K562 (cell line): ENCODE measurements around the gene TNK2. TPM values are rescaled to one million over a fixed set of nuclear protein-coding genes. Genes with fewer than 3 reads are reported as not detected.

Source experiments
- CEBPZ ChIP-seq: fragments of 150-350 bp; IDR thresholded peaks from 2 replicates; pipeline ENCODE4 v1.6.1; 2014; ENCODE audit warnings: low read depth, mild to moderate bottlenecking, low read length, borderline replicate concordance
- HINFP ChIP-seq: fragments of 450-650 bp; conservative IDR thresholded peaks from 2 replicates; pipeline ENCODE4 v1.6.1; 2016; ENCODE audit warnings: missing genetic modification characterization, low read depth, mild to moderate bottlenecking, control low read depth, missing compliant biosample characterization
- IFI16 ChIP-seq: fragments of 250-450 bp; sonication (Bioruptor Pico); IDR thresholded peaks from 2 replicates; pipeline ENCODE4 v2.1.2; 2022; ENCODE audit warnings: mild to moderate bottlenecking, inconsistent platforms
- KLF10 ChIP-seq: fragments of 250-450 bp; sonication (Bioruptor Pico); IDR thresholded peaks from 2 replicates; pipeline ENCODE4 v1.6.1; 2021; ENCODE audit warnings: matching md5 sums
- MAFK ChIP-seq: IDR thresholded peaks from 2 replicates; pipeline ENCODE4 v1.6.1; 2011; ENCODE audit warnings: low read length, improper control_type of control experiment
- MED1 ChIP-seq: sonication (generic); formaldehyde crosslinking; IDR thresholded peaks from 2 replicates; pipeline ENCODE4 v1.8.1; 2023; ENCODE audit warnings: missing genetic modification reagents, borderline replicate concordance
- NBN ChIP-seq: fragments of 450-650 bp; IDR thresholded peaks from 2 replicates; pipeline ENCODE4 v1.6.1; 2016; ENCODE audit warnings: low read depth, mild to moderate bottlenecking
- NFE2L1 ChIP-seq: fragments of 450-650 bp; IDR thresholded peaks from 2 replicates; pipeline ENCODE4 v1.6.1; 2016; ENCODE audit warnings: missing genetic modification characterization, low read depth, mild to moderate bottlenecking, missing compliant biosample characterization, moderate library complexity, borderline replicate concordance
- PHB2 ChIP-seq: fragments of 450-650 bp; IDR thresholded peaks from 2 replicates; pipeline ENCODE4 v1.6.1; 2017; ENCODE audit warnings: low read depth
- PKNOX1 ChIP-seq: fragments of 450-650 bp; IDR thresholded peaks from 2 replicates; pipeline ENCODE4 v1.6.1; 2016
- SMAD4 ChIP-seq: fragments of 250-450 bp; sonication (Bioruptor Pico); conservative IDR thresholded peaks from 2 replicates; pipeline ENCODE4 v1.8.0; 2021; ENCODE audit warnings: inconsistent platforms, mild to moderate bottlenecking, moderate library complexity
- ZC3H4 ChIP-seq: sonication (generic); formaldehyde crosslinking; IDR thresholded peaks from 2 replicates; pipeline ENCODE4 v1.9.0; 2021; ENCODE audit warnings: missing genetic modification reagents, borderline replicate concordance
- ZNF212 ChIP-seq: fragments of 450-650 bp; formaldehyde crosslinking; IDR thresholded peaks from 2 replicates; pipeline ENCODE4 v1.4.0; 2020; ENCODE audit warnings: mild to moderate bottlenecking
- ZNF311 ChIP-seq: fragments of 250-450 bp; sonication (Bioruptor Pico); IDR thresholded peaks from 2 replicates; pipeline ENCODE4 v1.4.0; 2020; ENCODE audit warnings: mild to moderate bottlenecking, moderate library complexity
- ZNF347 ChIP-seq: fragments of 450-650 bp; formaldehyde crosslinking; IDR thresholded peaks from 2 replicates; pipeline ENCODE4 v1.4.0; 2020; ENCODE audit warnings: low read depth, mild to moderate bottlenecking, moderate library complexity
- ZNF696 ChIP-seq: fragments of 250-450 bp; sonication (Bioruptor Pico); conservative IDR thresholded peaks from 2 replicates; pipeline ENCODE4 v1.4.0; 2020; ENCODE audit warnings: mild to moderate bottlenecking, moderate library complexity
- polyA plus RNA-seq, 8 experiments: library from polyadenylated mRNA; depleted of rRNA in 4 of 8; stranded (reverse) in 5 of 8; unstranded in 3 of 8; fragments of >200 nt; fragmentation: Nextera tagmentation in 2 of 8; fragmentation: Illumina TruSeq in 1 of 8; extraction: Ambion mirVana in 2 of 8; extraction: Trizol in 1 of 8; gene quantifications; 2 replicates each; pipeline versions ENCODE4 v1.2.1 to v1.2.3, GENCODE V29; 2011 to 2014; ENCODE audit warnings: inconsistent platforms in 1 of 8, missing spikeins in 1 of 8
- total RNA-seq, 7 experiments: library from RNA; depleted of rRNA in 6 of 7; stranded (reverse); fragments of >200 nt in 6 of 7; fragmentation: Illumina TruSeq in 2 of 7; extraction: Trizol in 2 of 7; gene quantifications; 2 replicates each; pipeline versions ENCODE4 v1.2.1 to v1.2.3, GENCODE V29; 2011 to 2021; ENCODE audit warnings: low replicate concordance in 1 of 7
- TF ChIP-seq, protein P1 (sequence below): fragments of 200-800 bp; sonication (Bioruptor generic); IDR thresholded peaks from 2 replicates; pipeline ENCODE4 v1.6.1; 2017; ENCODE audit warnings: missing genetic modification characterization, missing compliant biosample characterization
- TF ChIP-seq, protein P2 (sequence below): sonication (generic); formaldehyde crosslinking; IDR thresholded peaks from 2 replicates; pipeline ENCODE4 v1.8.0; 2022; ENCODE audit warnings: mild to moderate bottlenecking, missing genetic modification reagents

TNK2 gene
- total and polyA plus RNA-seq, 9 of the 15 experiments (the other 6 are each of a cell fraction or from before 2014, with no cell fraction given): 0.03 to 33.8 (median 6.5) TPM

GRCh38 chr3:195886181-195887141, 21.9 kb downstream of the TNK2 start (continued):
- no peak for TF ChIP-seq NFE2L1 (tag)
- TF ChIP-seq, protein P1, sequence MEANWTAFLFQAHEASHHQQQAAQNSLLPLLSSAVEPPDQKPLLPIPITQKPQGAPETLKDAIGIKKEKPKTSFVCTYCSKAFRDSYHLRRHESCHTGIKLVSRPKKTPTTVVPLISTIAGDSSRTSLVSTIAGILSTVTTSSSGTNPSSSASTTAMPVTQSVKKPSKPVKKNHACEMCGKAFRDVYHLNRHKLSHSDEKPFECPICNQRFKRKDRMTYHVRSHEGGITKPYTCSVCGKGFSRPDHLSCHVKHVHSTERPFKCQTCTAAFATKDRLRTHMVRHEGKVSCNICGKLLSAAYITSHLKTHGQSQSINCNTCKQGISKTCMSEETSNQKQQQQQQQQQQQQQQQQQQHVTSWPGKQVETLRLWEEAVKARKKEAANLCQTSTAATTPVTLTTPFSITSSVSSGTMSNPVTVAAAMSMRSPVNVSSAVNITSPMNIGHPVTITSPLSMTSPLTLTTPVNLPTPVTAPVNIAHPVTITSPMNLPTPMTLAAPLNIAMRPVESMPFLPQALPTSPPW (CRISPR knock-in tag): no peak
- no peak for TF ChIP-seq IFI16
- TF ChIP-seq MAFK: no peak
- TF ChIP-seq ZC3H4 (CRISPR knock-in tag): no peak
- 0 out of 2 replicates have a peak, but pooled peaks have one; percentile 7 for TF ChIP-seq PKNOX1
- TF ChIP-seq KLF10 (CRISPR knock-in tag): no peak
- no peak for TF ChIP-seq PHB2
- TF ChIP-seq NBN: no peak
- TF ChIP-seq ZNF311 (CRISPR knock-in tag): no peak
- TF ChIP-seq ZNF212 (CRISPR knock-in tag): no peak
- TF ChIP-seq ZNF696: no peak
- no peak for TF ChIP-seq ZNF347 (CRISPR knock-in tag)
- no peak for TF ChIP-seq CEBPZ
- TF ChIP-seq MED1 (CRISPR knock-in tag): no peak
- TF ChIP-seq, protein P2, sequence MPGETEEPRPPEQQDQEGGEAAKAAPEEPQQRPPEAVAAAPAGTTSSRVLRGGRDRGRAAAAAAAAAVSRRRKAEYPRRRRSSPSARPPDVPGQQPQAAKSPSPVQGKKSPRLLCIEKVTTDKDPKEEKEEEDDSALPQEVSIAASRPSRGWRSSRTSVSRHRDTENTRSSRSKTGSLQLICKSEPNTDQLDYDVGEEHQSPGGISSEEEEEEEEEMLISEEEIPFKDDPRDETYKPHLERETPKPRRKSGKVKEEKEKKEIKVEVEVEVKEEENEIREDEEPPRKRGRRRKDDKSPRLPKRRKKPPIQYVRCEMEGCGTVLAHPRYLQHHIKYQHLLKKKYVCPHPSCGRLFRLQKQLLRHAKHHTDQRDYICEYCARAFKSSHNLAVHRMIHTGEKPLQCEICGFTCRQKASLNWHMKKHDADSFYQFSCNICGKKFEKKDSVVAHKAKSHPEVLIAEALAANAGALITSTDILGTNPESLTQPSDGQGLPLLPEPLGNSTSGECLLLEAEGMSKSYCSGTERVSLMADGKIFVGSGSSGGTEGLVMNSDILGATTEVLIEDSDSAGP (CRISPR knock-in tag): no peak
- 0 out of 2 replicates have a peak, but pooled peaks have one; percentile 35 for TF ChIP-seq SMAD4 (CRISPR knock-in tag)
- no peak for TF ChIP-seq HINFP (tag)
